ENCODE data around the gene HERC4.

Gene HERC4

DNA sequence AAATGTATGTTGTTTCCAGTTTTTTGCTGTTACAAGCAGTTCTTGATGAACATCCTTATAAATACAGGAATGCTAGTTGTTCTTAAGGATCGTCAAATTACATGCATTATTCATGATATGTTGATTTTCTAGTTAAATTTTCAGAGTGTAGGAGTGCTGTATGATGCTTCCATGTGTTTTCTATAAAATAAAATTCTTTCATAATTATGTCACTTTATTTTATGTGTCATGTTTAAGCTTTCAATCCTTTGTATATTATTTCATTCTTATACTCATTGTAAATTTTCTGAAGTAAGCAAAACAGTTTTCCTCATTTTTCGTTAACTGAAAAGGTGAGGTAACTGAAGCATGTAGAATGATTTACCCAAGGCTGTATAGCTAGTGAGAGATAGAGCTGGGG, 17.4 kb upstream of the HERC4 start:
- TF ChIP-seq, protein P1, sequence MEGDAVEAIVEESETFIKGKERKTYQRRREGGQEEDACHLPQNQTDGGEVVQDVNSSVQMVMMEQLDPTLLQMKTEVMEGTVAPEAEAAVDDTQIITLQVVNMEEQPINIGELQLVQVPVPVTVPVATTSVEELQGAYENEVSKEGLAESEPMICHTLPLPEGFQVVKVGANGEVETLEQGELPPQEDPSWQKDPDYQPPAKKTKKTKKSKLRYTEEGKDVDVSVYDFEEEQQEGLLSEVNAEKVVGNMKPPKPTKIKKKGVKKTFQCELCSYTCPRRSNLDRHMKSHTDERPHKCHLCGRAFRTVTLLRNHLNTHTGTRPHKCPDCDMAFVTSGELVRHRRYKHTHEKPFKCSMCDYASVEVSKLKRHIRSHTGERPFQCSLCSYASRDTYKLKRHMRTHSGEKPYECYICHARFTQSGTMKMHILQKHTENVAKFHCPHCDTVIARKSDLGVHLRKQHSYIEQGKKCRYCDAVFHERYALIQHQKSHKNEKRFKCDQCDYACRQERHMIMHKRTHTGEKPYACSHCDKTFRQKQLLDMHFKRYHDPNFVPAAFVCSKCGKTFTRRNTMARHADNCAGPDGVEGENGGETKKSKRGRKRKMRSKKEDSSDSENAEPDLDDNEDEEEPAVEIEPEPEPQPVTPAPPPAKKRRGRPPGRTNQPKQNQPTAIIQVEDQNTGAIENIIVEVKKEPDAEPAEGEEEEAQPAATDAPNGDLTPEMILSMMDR (IDR thresholded peaks at IDR 0.05; ENCODE audit: low read depth, low read length), result no peak
- no peak for DNase-seq (ENCODE audit: extremely low read depth, low read depth)

DNA sequence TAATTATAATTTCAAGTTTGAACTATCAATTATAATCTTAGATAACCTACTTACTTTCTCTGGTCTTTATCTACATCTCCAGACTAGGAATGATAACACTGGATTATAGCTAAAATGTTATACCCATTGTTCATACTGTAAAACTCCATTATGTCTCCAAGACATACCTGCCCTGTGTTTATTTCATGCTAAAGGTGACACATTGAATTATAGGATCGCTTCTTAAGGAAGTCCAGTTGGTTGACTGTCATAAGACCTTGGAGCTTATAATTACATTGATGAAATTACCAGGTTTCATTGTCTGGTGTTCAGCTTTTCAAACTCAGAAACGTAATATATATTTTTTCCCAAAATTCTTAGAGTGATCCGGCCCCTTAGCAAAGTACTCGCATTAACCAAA, 15.5 kb upstream of the HERC4 start:
- no peak for DNase-seq (ENCODE audit: extremely low read depth, low read depth)
- TF ChIP-seq, protein P1 (IDR thresholded peaks at IDR 0.05; ENCODE audit: low read depth, low read length), result no peak

DNA sequence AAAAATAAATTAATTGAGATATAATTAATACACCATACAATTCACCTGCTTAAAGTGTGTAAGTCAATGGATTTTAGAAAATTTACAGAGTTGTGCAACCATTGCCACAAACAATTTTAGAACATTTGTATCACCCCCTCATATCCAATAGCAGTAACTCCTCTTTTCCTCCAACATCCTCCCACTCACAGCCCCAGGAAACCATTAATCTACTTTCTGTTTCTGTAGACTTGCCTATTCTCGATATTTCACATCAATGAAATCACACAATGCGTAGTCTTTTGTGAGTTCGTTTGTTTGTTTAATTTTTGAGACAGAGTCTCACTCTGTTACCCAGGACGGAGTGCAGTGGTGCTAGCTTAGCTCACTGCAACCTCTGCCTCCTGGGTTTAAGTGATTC, 13.7 kb upstream of the HERC4 start:
- TF ChIP-seq, protein P1 (IDR thresholded peaks at IDR 0.05; ENCODE audit: low read depth, low read length), result no peak
- DNase-seq (ENCODE audit: extremely low read depth, low read depth), result no peak

DNA sequence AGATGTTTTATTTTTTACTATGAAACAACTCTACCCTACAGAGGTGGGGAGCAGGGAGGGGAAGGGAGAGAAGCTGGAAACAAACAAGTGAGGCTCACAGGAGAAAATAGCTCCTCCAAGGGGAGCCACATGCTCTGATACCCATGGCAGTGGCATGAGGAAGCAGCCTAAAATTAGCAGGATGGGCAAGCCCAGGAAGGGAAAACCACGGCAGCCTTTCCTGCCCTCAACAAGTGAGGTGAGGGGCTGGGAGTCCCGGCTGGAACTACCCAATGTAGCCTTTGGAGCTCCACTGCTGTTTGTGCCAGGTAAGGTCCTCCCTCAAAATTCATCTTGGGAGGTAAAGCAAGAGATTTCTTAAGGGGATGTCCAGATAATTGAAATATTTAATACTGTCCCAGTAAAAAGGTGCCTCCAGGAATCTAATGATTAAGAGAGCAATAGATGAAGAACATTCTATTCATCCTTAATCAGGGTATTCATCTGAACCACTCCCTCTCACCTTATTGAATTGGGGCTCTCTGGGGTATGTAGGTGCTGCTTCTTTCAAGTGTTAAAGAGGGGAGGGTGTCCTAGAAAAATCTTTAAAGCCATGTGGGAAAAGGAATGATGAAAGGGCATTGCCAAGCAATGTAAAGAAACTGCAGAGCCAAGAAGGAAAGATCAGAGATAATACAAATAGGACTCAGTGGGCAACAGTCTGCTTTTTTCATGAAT, 12.8 kb upstream of the HERC4 start:
- DNase-seq (ENCODE audit: extremely low read depth, low read depth), result no peak
- TF ChIP-seq, protein P1 (IDR thresholded peaks at IDR 0.05; ENCODE audit: low read depth, low read length), result no peak

DNA sequence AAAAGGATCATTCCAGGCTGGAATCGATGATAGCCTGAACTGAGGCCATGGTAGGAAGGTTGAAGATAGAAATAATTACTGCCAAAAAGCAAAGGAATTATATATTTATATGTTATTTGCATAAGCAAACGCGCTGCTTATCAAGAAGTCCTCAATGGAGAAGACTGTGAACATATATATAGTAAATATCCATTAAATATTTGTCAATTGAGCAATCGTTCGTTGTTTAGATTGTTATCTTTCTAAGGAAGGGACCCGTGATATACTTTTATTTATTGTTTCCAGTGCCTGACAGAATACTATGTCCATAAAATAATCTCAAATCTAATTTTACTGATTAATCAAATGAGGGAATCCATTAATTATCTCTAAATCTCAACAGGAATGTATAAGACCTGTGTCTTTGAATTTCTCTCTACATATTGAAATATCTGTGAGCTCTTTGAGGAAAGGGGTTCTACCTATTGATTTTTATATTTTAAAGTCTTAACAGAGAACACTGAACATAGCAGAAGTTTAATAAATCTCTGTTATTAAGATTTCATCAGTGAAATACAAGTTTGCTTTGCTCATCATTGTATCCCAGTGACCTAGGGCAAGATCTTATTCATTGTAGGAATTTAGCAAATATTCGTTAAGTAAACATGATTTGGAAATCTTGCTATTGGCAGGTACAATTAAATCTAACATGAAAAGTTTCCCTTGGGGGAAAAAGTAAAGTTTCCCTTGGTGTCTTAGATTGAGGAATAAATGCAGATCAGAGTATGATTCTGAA, 12.0 kb upstream of the HERC4 start:
- no peak for DNase-seq (ENCODE audit: extremely low read depth, low read depth)
- TF ChIP-seq, protein P1 (IDR thresholded peaks at IDR 0.05; ENCODE audit: low read depth, low read length), result no peak

DNA sequence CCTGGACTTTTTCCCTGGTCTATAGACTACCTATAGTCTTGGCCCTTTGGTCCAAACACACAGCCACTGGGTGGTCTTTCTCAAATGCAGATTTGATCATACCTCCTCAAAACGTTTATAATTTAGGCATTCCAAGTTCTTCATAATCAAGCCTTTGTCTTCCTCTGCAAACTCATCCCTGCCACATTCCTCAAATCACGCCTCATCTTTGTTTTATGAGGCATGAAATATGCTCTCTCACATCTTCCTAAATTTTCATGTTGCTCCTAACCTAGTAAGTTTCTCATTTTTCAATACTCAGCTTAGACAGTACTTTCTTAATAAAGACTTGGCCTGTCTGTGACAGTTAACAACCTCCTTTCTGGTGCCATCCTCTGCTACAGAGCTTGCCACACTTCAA, 10.9 kb upstream of the HERC4 start:
- TF ChIP-seq, protein P1 (IDR thresholded peaks at IDR 0.05; ENCODE audit: low read depth, low read length), result no peak
- DNase-seq (ENCODE audit: extremely low read depth, low read depth), result no peak

DNA sequence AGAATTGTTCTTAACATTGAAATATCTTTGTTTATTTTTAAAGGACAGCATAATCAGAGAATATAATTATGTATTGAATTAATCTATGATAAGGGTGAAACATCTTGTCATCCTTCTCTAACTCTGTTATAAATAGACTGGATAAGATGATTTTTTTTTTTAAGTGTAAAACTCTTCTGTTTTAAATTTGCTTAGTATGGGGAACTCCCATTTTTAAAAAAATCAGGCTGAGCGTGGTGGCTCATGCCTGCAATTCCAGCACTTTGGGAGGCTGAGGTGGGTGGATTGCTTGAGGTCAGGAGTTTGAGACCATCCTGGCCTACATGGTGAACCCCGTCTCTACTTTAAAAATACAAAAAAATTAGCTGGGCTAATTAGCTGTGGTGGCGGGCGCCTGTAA, 9.4 kb upstream of the HERC4 start:
- TF ChIP-seq, protein P1 (IDR thresholded peaks at IDR 0.05; ENCODE audit: low read depth, low read length), result no peak
- DNase-seq (ENCODE audit: extremely low read depth, low read depth), result no peak

Data from AG09319 (cell line).